Kidney (tissue), 14 donors: ENCODE data around the gene INPP5J. TPM values are rescaled to one million over a fixed set of nuclear protein-coding genes. Genes with fewer than 3 reads are reported as not detected.

Experiments
- DNase-seq, 5 donors: peaks; one replicate each; pipeline ENCODE4 v3.0.0-alpha.2; 2013 to 2020
- FAIRE-seq: peaks from 2 replicates; lab custom pipeline; 2012; peaks lifted over from hg19 to GRCh38; lab: Jason Lieb, UNC
- H3K27ac ChIP-seq, 2 donors: one replicate each; pipeline ENCODE4 v1.7.0; 2013; ENCODE audit warnings: low read depth in 2 of 2, low read length in 2 of 2, inconsistent platforms in 1 of 2
- H3K27me3 ChIP-seq: one replicate; pipeline ENCODE4 v1.7.1; 2013; ENCODE audit warnings: low read length, inconsistent platforms; ENCODE audit not compliant: control insufficient read depth, insufficient read depth
- H3K36me3 ChIP-seq, 3 donors: one replicate each; pipeline versions ENCODE4 v1.7.0 to v1.7.1; 2013; ENCODE audit warnings: low read length in 3 of 3, control low read depth in 1 of 3, inconsistent platforms in 1 of 3; ENCODE audit not compliant: insufficient read depth in 3 of 3, control insufficient read depth in 2 of 3
- H3K4me1 ChIP-seq, 3 donors: one replicate each; pipeline versions ENCODE4 v1.7.0 to v1.7.1; 2013; ENCODE audit warnings: low read length in 3 of 3, inconsistent platforms in 1 of 3, low read depth in 1 of 3; ENCODE audit not compliant: control insufficient read depth in 2 of 3, insufficient read depth in 2 of 3
- H3K4me3 ChIP-seq, 3 donors: one replicate each; pipeline versions ENCODE4 v1.7.0 to v1.8.1; 2013; ENCODE audit warnings: low read length in 3 of 3, control low read depth in 1 of 3, inconsistent platforms in 1 of 3
- H3K9ac ChIP-seq, 3 donors: one replicate each; pipeline versions ENCODE4 v1.7.0 to v1.7.1; 2013; ENCODE audit warnings: low read length in 3 of 3, control low read depth in 1 of 3, inconsistent platforms in 1 of 3
- H3K9me3 ChIP-seq, 3 donors: one replicate each; pipeline versions ENCODE4 v1.7.0 to v1.7.1; 2013; ENCODE audit warnings: low read length in 3 of 3, control low read depth in 1 of 3, inconsistent platforms in 1 of 3; ENCODE audit not compliant: control insufficient read depth in 2 of 3, insufficient read depth in 1 of 3
- intact Hi-C: fragments of 100-400 bp; cut with DNase I; formaldehyde crosslinking; loops from one replicate; pipeline ENCODE4 v1.11.1; 2022
- polyA plus RNA-seq: library from polyadenylated mRNA; stranded (reverse); fragments of 350-450 nt; fragmentation: Illumina TruSeq; extraction: RNeasy Lipid Tissue Mini Kit (QIAGEN cat#74804); gene quantifications from one replicate; pipeline ENCODE4 v1.2.3, GENCODE V29; 2014; ENCODE audit warnings: low read depth, low replicate concordance; ENCODE audit not compliant: insufficient read depth
- total RNA-seq: library from RNA; stranded (reverse); fragmentation: NEBNext Ultra II Directional; extraction: Animal tissue kit (Norgen Biotek cat#: 25700); gene quantifications from one replicate; pipeline ENCODE4 v1.2.1, GENCODE V29; 2021
- TF ChIP-seq, protein P1 (sequence below): IDR thresholded peaks from 3 replicates; pipeline ENCODE4 v1.5.1; 2012; ENCODE audit warnings: mild to moderate bottlenecking, moderate library complexity, borderline replicate concordance; ENCODE audit not compliant: insufficient read depth; ENCODE audit errors: extremely low read depth
- donor health status: control.
- donor health status: control.
- donor health status: control.
- donor health status: control.
- donor health status: control.
- donor health status: DM: yes; HTN: yes; CAD: no.
- donor health status: Normal renal cell carcinoma (clear cell type).

Gene INPP5J
- total and polyA plus RNA-seq, 2 donors from 2014 or later, result 6.2 to 44.7 TPM

DNA sequence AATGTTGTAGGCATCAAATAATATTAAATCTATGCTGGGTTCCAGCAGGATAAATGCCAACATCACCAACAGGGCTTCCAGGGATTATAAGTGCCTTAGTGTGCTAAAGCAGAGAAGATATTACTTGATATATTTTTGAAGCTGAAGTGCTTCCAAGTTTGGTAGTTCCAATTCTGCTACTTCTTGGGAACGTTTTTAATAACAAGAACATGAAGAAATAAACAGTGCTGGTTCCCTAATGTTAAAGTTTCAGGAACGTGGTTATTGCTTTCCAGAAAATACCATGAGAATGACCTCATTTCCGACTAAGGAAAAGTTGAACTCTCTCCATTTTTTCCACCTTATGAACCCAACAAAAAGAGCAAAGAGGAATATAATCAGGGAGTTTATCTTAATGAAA lies 32.7 kb downstream of the INPP5J start:
- DNase-seq, result no peak
- TF ChIP-seq, protein P1, sequence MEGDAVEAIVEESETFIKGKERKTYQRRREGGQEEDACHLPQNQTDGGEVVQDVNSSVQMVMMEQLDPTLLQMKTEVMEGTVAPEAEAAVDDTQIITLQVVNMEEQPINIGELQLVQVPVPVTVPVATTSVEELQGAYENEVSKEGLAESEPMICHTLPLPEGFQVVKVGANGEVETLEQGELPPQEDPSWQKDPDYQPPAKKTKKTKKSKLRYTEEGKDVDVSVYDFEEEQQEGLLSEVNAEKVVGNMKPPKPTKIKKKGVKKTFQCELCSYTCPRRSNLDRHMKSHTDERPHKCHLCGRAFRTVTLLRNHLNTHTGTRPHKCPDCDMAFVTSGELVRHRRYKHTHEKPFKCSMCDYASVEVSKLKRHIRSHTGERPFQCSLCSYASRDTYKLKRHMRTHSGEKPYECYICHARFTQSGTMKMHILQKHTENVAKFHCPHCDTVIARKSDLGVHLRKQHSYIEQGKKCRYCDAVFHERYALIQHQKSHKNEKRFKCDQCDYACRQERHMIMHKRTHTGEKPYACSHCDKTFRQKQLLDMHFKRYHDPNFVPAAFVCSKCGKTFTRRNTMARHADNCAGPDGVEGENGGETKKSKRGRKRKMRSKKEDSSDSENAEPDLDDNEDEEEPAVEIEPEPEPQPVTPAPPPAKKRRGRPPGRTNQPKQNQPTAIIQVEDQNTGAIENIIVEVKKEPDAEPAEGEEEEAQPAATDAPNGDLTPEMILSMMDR, result no peak
- Histone ChIP-seq H3K9ac (no peak overlapping the region), H3K9me3 (no peaks in the 10 kb centered on the region), H3K4me3 (no peak overlapping the region), H3K27ac (peak overlapping the region in 1 of 2 donors; percentile 8), H3K36me3 (no peaks in the 10 kb centered on the region), H3K27me3 (no peaks in the 10 kb centered on the region), H3K4me1 (no peaks in the 10 kb centered on the region)
- no peak for FAIRE-seq
- intact Hi-C loops, result no loop called here

DNA sequence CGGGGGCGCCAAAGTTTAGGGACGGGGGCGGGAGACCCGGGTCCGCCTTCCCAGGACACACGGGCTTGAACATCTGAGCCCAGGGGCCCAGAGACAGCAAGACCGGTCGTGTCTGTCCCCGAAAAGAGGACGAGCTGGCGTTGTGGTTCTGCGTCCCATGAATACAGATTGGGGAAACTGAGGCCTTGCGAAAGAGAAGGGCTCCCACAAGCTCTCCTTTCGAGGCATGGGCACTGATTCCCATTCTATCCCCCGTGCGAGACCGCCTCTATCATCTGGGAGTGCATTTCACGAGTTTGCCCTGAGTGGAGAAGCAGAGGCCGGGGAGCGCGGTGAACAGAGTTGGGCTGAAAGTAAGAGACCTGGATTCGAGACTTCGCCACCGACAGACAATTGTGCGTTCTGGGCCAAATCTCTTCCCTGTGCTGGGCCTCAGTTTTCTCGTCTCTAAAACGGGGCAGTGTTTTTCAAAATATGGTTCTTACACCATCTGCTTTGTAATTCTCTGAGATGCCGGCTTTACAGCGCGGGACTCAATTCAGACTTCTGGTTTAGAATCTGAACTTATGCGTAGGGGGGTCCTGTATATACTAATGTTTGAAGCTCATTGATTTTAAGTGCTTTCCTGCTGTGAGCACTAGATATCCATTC lies 37.7 kb downstream of the INPP5J start:
- peaks cover 0 to under 1% (median 0%) of the 10 kb centered on the region in 3 donors for H3K36me3 ChIP-seq
- H3K9me3 ChIP-seq, result no peaks in the 10 kb centered on the region
- H3K4me1 ChIP-seq, result peaks cover 0 to 13% (median 11%) of the 10 kb centered on the region in 3 donors
- DNase-seq (peak in 1 of 5 donors; percentile 73), FAIRE-seq (no peak)
- peak overlapping the region; percentile 82 to 90 for H3K27ac ChIP-seq
- peak overlapping the region; percentile 81 to 98 (median 95) for H3K9ac ChIP-seq
- H3K4me3 ChIP-seq, result peak overlapping the region; percentile 88 to 99 (median 90)
- TF ChIP-seq, protein P1, result no peak
- intact Hi-C loops, result no loop called here
- no peaks in the 10 kb centered on the region for H3K27me3 ChIP-seq

- Histone ChIP-seq H3K9ac (peak overlapping the region in 2 of 3 donors; percentile 1 to 95), H3K4me1 (peaks cover 0 to 13% (median 11%) of the 10 kb centered on the region in 3 donors), H3K4me3 (peak overlapping the region in 2 of 3 donors; percentile 88 to 99), H3K9me3 (no peaks in the 10 kb centered on the region), H3K36me3 (peaks cover 0 to 4% (median 2%) of the 10 kb centered on the region in 3 donors), H3K27me3 (no peaks in the 10 kb centered on the region), H3K27ac (peak overlapping the region in 1 of 2 donors; percentile 7)
- DNase-seq (no peak), FAIRE-seq (no peak)
- intact Hi-C loops, result no loop called here
- TF ChIP-seq, protein P1, result no peak
These were observed 38.6 kb downstream of the INPP5J start for GRCh38 chr22:31161386-31161785.
